ENCODE measurements around the gene C1orf122.

- TF ChIP-seq CTCF (IDR thresholded peaks at IDR 0.05 in 2 of 3, conservative IDR thresholded peaks at IDR 0.05 in 1 of 3; ENCODE audit: control insufficient read depth in 2 of 3, extremely low read depth in 1 of 3, insufficient read depth in 1 of 3, low read depth in 3 of 3, low read length in 3 of 3) (no peak), EZH2 (IDR thresholded peaks at IDR 0.05; ENCODE audit: borderline replicate concordance, control insufficient read depth, low read depth, low read length) (no peak), HDAC2 (IDR thresholded peaks at IDR 0.05) (no peak), MAX (IDR thresholded peaks at IDR 0.05; ENCODE audit: low read depth, low read length) (no peak), TARDBP (IDR thresholded peaks at IDR 0.05; ENCODE audit: borderline replicate concordance) (no peak), TAF1 (IDR thresholded peaks at IDR 0.05; ENCODE audit: borderline replicate concordance, low read depth, low read length) (no peak), SMC3 (IDR thresholded peaks at IDR 0.05; ENCODE audit: borderline replicate concordance, low read length) (no peak), SPI1 (IDR thresholded peaks at IDR 0.05; ENCODE audit: borderline replicate concordance, insufficient read depth, low read depth, low read length) (no peak), NR2F1 (conservative IDR thresholded peaks at IDR 0.05) (no peak), TCF7 (IDR thresholded peaks at IDR 0.05; ENCODE audit: borderline replicate concordance) (no peak), BACH1 (IDR thresholded peaks at IDR 0.05; ENCODE audit: borderline replicate concordance) (no peak)
- TF ChIP-seq, protein P1, sequence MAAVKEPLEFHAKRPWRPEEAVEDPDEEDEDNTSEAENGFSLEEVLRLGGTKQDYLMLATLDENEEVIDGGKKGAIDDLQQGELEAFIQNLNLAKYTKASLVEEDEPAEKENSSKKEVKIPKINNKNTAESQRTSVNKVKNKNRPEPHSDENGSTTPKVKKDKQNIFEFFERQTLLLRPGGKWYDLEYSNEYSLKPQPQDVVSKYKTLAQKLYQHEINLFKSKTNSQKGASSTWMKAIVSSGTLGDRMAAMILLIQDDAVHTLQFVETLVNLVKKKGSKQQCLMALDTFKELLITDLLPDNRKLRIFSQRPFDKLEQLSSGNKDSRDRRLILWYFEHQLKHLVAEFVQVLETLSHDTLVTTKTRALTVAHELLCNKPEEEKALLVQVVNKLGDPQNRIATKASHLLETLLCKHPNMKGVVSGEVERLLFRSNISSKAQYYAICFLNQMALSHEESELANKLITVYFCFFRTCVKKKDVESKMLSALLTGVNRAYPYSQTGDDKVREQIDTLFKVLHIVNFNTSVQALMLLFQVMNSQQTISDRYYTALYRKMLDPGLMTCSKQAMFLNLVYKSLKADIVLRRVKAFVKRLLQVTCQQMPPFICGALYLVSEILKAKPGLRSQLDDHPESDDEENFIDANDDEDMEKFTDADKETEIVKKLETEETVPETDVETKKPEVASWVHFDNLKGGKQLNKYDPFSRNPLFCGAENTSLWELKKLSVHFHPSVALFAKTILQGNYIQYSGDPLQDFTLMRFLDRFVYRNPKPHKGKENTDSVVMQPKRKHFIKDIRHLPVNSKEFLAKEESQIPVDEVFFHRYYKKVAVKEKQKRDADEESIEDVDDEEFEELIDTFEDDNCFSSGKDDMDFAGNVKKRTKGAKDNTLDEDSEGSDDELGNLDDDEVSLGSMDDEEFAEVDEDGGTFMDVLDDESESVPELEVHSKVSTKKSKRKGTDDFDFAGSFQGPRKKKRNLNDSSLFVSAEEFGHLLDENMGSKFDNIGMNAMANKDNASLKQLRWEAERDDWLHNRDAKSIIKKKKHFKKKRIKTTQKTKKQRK (IDR thresholded peaks at IDR 0.05; ENCODE audit: low read depth, low read length): no peak
These were observed 29.2 kb downstream of the C1orf122 start for GRCh38 chr1:37836788-37837187.
